OCI-LY1 (cell line): Measurements from ENCODE around the gene TSEN54.

Source experiments
- H2AFZ ChIP-seq: fragments of 200-600 bp; sonication (generic), shearing (Covaris generic); 2 replicates; pipeline ENCODE4 v1.6.0; 2014; ENCODE audit warnings: antibody characterized with exemption, mild to moderate bottlenecking, low read length
- H3F3A ChIP-seq: fragments of 200-600 bp; sonication (generic), shearing (Covaris generic); 2 replicates; pipeline ENCODE4 v1.6.0; 2014; ENCODE audit warnings: mild to moderate bottlenecking, antibody characterized with exemption, low read length, moderate library complexity; ENCODE audit not compliant: insufficient read depth
- H3K27ac ChIP-seq: fragments of 200-600 bp; sonication (generic); 2 replicates; pipeline ENCODE4 v1.5.1; 2014; ENCODE audit warnings: low read length, mixed run types, mild to moderate bottlenecking, low read depth; ENCODE audit not compliant: poor library complexity, severe bottlenecking
- H3K27me3 ChIP-seq: fragments of 200-600 bp; sonication (generic); 2 replicates; pipeline ENCODE4 v1.6.0; 2014; ENCODE audit warnings: antibody characterized with exemption, mild to moderate bottlenecking, low read length, moderate library complexity; ENCODE audit not compliant: insufficient read depth
- H3K36me3 ChIP-seq: fragments of 200-600 bp; sonication (generic); 2 replicates; pipeline ENCODE4 v1.6.1; 2014; ENCODE audit warnings: mild to moderate bottlenecking, antibody characterized with exemption, low read length, moderate library complexity, mixed read lengths; ENCODE audit not compliant: insufficient read depth
- H3K4me1 ChIP-seq: fragments of 200-600 bp; sonication (generic); 2 replicates; pipeline ENCODE4 v1.5.1; 2014; ENCODE audit warnings: mild to moderate bottlenecking, low read length, moderate library complexity; ENCODE audit not compliant: insufficient read depth, severe bottlenecking
- H3K4me2 ChIP-seq: fragments of 200-600 bp; sonication (generic), shearing (Covaris generic); 2 replicates; pipeline ENCODE4 v1.6.1; 2014; ENCODE audit warnings: low read length
- H3K4me3 ChIP-seq: fragments of 200-600 bp; sonication (generic); 2 replicates; pipeline ENCODE4 v1.5.1; 2014; ENCODE audit warnings: low read length, low read depth, mild to moderate bottlenecking, mixed read lengths; ENCODE audit not compliant: poor library complexity, severe bottlenecking
- H3K79me2 ChIP-seq: fragments of 200-600 bp; shearing (Covaris generic); 2 replicates; pipeline ENCODE4 v1.6.1; 2016; ENCODE audit warnings: mixed run types, low read length, mixed read lengths; ENCODE audit not compliant: insufficient read depth
- H3K9ac ChIP-seq: fragments of 200-600 bp; sonication (generic), shearing (Covaris generic); 2 replicates; pipeline ENCODE4 v1.6.1; 2014; ENCODE audit warnings: mild to moderate bottlenecking, low read length, mixed read lengths
- H3K9me2 ChIP-seq: fragments of 200-600 bp; sonication (generic), shearing (Covaris generic); 2 replicates; pipeline ENCODE4 v1.6.1; 2014; ENCODE audit warnings: low read depth, mild to moderate bottlenecking, low read length, mixed read lengths
- H3K9me3 ChIP-seq: fragments of 200-600 bp; shearing (Covaris generic); 2 replicates; pipeline ENCODE4 v1.6.1; 2014; ENCODE audit warnings: low read length, mixed read lengths
- H4K20me1 ChIP-seq: fragments of 200-600 bp; sonication (generic), shearing (Covaris generic); 2 replicates; pipeline ENCODE4 v1.6.0; 2016; ENCODE audit warnings: mild to moderate bottlenecking, low read length; ENCODE audit not compliant: insufficient read depth
- CTCF ChIP-seq: fragments of 200-600 bp; sonication (generic), shearing (Covaris generic); IDR thresholded peaks from 2 replicates; pipeline ENCODE4 v1.5.1; 2017; ENCODE audit warnings: mild to moderate bottlenecking, antibody characterized with exemption, low read length, moderate library complexity, mixed read lengths
- EZH2 ChIP-seq: fragments of 200-600 bp; sonication (generic), shearing (Covaris generic); IDR thresholded peaks from 2 replicates; pipeline ENCODE4 v1.8.0; 2017; ENCODE audit warnings: borderline replicate concordance, mixed run types, mild to moderate bottlenecking, antibody characterized with exemption, low read length, moderate library complexity, mixed read lengths

Gene TSEN54

GRCh38 chr17:75505640-75506039 lies 10.7 kb upstream of the TSEN54 start:
- no peak for TF ChIP-seq EZH2
- Histone ChIP-seq H3K36me3 (no peaks in the 10 kb centered on the region), H3K4me2 (no peak overlapping the region)

DNA sequence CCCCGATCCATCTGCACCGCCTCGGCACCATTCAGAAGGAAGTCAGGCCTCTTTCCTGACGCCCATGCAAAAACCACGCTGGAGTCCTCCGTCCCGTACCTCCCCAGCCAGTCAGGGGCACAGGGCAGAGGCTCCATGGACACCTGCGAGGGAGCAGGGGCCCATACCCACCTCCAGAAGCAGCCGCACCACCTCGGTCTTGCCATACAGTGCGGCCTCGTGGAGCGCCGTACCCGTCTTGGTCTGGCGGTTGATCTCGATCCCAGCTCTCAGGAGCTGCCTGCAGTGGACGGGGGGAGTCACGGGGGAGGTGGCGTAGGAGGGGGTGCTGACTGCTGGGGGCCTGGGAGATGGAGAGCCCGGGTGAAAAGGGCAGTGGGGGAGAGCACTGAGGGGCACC lies 10.2 kb upstream of the TSEN54 start:
- no peaks in the 10 kb centered on the region for H3K9me3 ChIP-seq
- no peak overlapping the region for H2AFZ ChIP-seq
- H3K36me3 ChIP-seq, result no peaks in the 10 kb centered on the region
- no peak for TF ChIP-seq EZH2
- no peak for TF ChIP-seq CTCF
- H3K79me2 ChIP-seq, result no peaks in the 10 kb centered on the region
- H3K9me2 ChIP-seq, result no peaks in the 10 kb centered on the region
- H3K27ac ChIP-seq, result no peak overlapping the region
- H3K4me1 ChIP-seq, result no peaks in the 10 kb centered on the region
- H3K27me3 ChIP-seq, result peaks cover 15% of the 10 kb centered on the region
- H3F3A ChIP-seq, result no peaks in the 10 kb centered on the region
- no peak overlapping the region for H3K4me2 ChIP-seq
- no peaks in the 10 kb centered on the region for H4K20me1 ChIP-seq
- no peak overlapping the region for H3K9ac ChIP-seq
- H3K4me3 ChIP-seq, result no peak overlapping the region

More at GRCh38 chr17:75505640-75506039, 10.7 kb upstream of the TSEN54 start:
- no peak overlapping the region for H2AFZ ChIP-seq
- no peak overlapping the region for H3K4me3 ChIP-seq
- H3K9ac ChIP-seq, result no peak overlapping the region
- H3F3A ChIP-seq, result no peaks in the 10 kb centered on the region
- H3K4me1 ChIP-seq, result no peaks in the 10 kb centered on the region
- H3K27ac ChIP-seq, result no peak overlapping the region
- H3K27me3 ChIP-seq, result peaks cover 15% of the 10 kb centered on the region
- H3K9me2 ChIP-seq, result no peaks in the 10 kb centered on the region
- H4K20me1 ChIP-seq, result no peaks in the 10 kb centered on the region
- no peaks in the 10 kb centered on the region for H3K79me2 ChIP-seq
- no peaks in the 10 kb centered on the region for H3K9me3 ChIP-seq

DNA sequence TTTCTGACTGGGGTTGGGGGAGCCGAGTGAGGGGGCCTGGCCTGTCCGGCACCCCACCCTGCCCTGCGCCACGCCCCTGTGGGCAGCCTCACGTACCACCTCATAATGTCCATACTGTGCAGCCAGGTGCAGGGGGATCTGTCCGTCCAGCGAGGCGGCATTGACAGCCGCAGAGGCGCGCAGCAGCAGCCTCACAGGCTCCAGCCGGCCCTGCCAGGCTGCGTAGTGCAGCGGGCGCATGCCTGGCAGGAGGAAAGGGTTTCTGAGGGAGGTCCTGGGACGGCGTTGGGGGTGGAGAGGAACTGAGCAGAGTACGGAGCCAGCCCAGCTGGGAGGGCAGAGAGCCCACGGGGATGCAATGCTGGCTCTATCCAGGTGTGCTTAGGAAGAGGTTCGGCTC lies 9.4 kb upstream of the TSEN54 start:
- Histone ChIP-seq H3K9me3 (no peaks in the 10 kb centered on the region), H2AFZ (no peak overlapping the region), H3K27me3 (peaks cover 15% of the 10 kb centered on the region), H3K9ac (no peak overlapping the region), H3K79me2 (no peaks in the 10 kb centered on the region), H3K4me2 (no peak overlapping the region), H4K20me1 (no peaks in the 10 kb centered on the region), H3F3A (no peaks in the 10 kb centered on the region), H3K4me3 (no peak overlapping the region), H3K9me2 (no peaks in the 10 kb centered on the region), H3K27ac (no peak overlapping the region), H3K36me3 (no peaks in the 10 kb centered on the region), H3K4me1 (no peaks in the 10 kb centered on the region)
- TF ChIP-seq EZH2 (no peak), CTCF (no peak)

DNA sequence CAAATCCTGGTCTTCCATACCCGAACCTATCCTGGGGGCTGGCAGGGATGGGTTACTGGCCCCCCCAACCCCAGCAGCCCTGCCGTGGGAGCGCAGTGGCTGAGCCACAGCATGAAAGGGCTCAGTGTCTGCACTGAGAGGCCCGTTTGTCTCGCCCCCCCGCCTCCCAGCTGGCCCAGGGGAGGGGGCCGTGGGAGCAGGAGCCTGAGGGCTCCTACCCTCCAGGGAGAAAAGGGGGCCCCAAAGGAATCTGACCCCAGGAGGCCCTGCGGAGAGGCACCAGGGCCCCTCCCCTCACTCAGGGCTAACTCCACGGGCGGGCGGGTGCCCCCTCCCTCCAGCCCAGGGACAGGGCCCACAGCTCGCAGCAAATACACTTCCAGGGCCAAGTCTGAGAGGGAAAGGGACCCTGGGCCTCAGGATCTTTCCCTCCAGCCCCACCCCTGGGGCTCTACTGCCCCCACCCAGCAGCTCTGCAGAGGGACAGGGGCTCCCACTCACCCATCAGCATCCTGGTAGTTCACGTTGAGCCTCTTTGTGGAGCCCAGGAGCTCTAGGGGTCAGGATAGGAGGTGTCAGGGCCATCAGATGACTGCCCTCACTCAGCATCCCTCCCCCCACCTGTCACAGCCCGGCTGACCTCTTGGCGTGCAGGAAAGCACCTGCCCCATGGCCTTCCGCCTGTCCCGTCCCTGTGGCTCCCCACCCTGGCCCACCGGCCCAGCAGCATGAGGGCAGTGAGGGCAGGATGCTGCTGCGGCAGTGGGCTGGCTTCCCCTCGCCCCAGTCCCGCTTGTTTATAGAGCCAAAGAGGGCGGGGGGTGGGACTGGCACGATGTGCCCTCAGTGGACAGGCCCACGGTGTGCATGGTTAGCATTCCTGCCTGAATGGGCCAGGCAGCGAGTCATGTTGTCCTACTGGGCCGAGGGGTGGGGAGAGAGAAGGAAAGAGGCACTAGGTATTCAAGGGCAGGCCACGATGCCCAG lies 8.3 kb upstream of the TSEN54 start:
- H4K20me1 ChIP-seq, result no peaks in the 10 kb centered on the region
- no peaks in the 10 kb centered on the region for H3K4me1 ChIP-seq
- TF ChIP-seq EZH2, result no peak
- TF ChIP-seq CTCF, result no peak
- H2AFZ ChIP-seq, result no peak overlapping the region
- no peak overlapping the region for H3K4me2 ChIP-seq
- H3K4me3 ChIP-seq, result no peak overlapping the region
- no peak overlapping the region for H3K27ac ChIP-seq
- H3K9me3 ChIP-seq, result no peaks in the 10 kb centered on the region
- no peaks in the 10 kb centered on the region for H3K9me2 ChIP-seq
- H3K27me3 ChIP-seq, result peaks cover 15% of the 10 kb centered on the region
- H3F3A ChIP-seq, result no peaks in the 10 kb centered on the region
- no peaks in the 10 kb centered on the region for H3K36me3 ChIP-seq
- no peaks in the 10 kb centered on the region for H3K79me2 ChIP-seq
- no peak overlapping the region for H3K9ac ChIP-seq
